ENCODE results near the gene FAN1.

GRCh38 chr15:30953183-30953582, 49.5 kb downstream of the FAN1 start:
- TF ChIP-seq EZH2 (IDR thresholded peaks at IDR 0.05; ENCODE audit: insufficient read depth, poor library complexity, severe bottlenecking) = no peak
- TF ChIP-seq EZH2phosphoT487 (IDR thresholded peaks at IDR 0.05; ENCODE audit: insufficient read depth, low read depth) = no peak
